K562 (cell line): Measurements from ENCODE around the gene MLKL. TPM values are rescaled to one million over a fixed set of nuclear protein-coding genes. Genes with fewer than 3 reads are reported as not detected.

Source experiments
- BHLHE40 ChIP-seq: IDR thresholded peaks from 2 replicates; pipeline ENCODE4 v1.6.1; 2011; ENCODE audit warnings: low read length, improper control_type of control experiment
- C11orf30 ChIP-seq: fragments of 450-650 bp; IDR thresholded peaks from 2 replicates; pipeline ENCODE4 v1.6.1; 2016; ENCODE audit warnings: low read depth, mild to moderate bottlenecking
- CAMTA2 ChIP-seq: fragments of 250-450 bp; sonication (Bioruptor Pico); conservative IDR thresholded peaks from 2 replicates; pipeline ENCODE4 v1.5.1; 2022
- E2F3 ChIP-seq: fragments of 250-450 bp; sonication (Bioruptor Pico); IDR thresholded peaks from 2 replicates; pipeline ENCODE4 v1.4.0; 2020; ENCODE audit warnings: mild to moderate bottlenecking
- FOS ChIP-seq: IDR thresholded peaks from 3 replicates; pipeline ENCODE4 v1.6.1; 2011; ENCODE audit not compliant: insufficient read length; ENCODE audit errors: extremely low read depth
- IFI16 ChIP-seq: fragments of 250-450 bp; sonication (Bioruptor Pico); IDR thresholded peaks from 2 replicates; pipeline ENCODE4 v2.1.2; 2022; ENCODE audit warnings: mild to moderate bottlenecking, inconsistent platforms
- KAT2B ChIP-seq: IDR thresholded peaks from one replicate; pipeline ENCODE4 v1.6.1; 2012; ENCODE audit warnings: low read depth, mild to moderate bottlenecking, control low read depth, inconsistent platforms, low read length, moderate library complexity
- MAFG ChIP-seq: fragments of 450-650 bp; conservative IDR thresholded peaks from 2 replicates; pipeline ENCODE4 v1.6.1; 2016; ENCODE audit warnings: missing genetic modification characterization, missing compliant biosample characterization
- NR1H2 ChIP-seq: sonication (generic); formaldehyde crosslinking; IDR thresholded peaks from 2 replicates; pipeline ENCODE4 v1.4.0; 2020; ENCODE audit warnings: mild to moderate bottlenecking, missing genetic modification reagents
- PCBP2 ChIP-seq: fragments of 200-400 bp; formaldehyde crosslinking; IDR thresholded peaks from 2 replicates; pipeline ENCODE4 v1.6.1; 2018; ENCODE audit warnings: low read length, low read depth, mild to moderate bottlenecking, moderate library complexity; ENCODE audit not compliant: poor library complexity, severe bottlenecking
- PRPF4 ChIP-seq: fragments of 200-400 bp; formaldehyde crosslinking; IDR thresholded peaks from one replicate; pipeline ENCODE4 v1.6.1; 2017; ENCODE audit warnings: low read length, low read depth, mild to moderate bottlenecking; ENCODE audit not compliant: insufficient read depth, poor library complexity, severe bottlenecking
- RBFOX2 ChIP-seq: fragments of 200-400 bp; formaldehyde crosslinking; IDR thresholded peaks from 2 replicates; pipeline ENCODE4 v1.6.1; 2017; ENCODE audit warnings: low read depth, mild to moderate bottlenecking, low read length, moderate library complexity
- SMARCB1 ChIP-seq: IDR thresholded peaks from 2 replicates; pipeline ENCODE4 v1.6.1; 2011; ENCODE audit warnings: improper control_type of control experiment, low read depth; ENCODE audit not compliant: insufficient read length
- SRSF9 ChIP-seq: fragments of 200-400 bp; formaldehyde crosslinking; IDR thresholded peaks from 2 replicates; pipeline ENCODE4 v1.6.1; 2017; ENCODE audit warnings: low read depth, low read length, borderline replicate concordance
- ZNF23 ChIP-seq: fragments of 250-450 bp; sonication (Bioruptor Pico); IDR thresholded peaks from 2 replicates; pipeline ENCODE4 v1.4.0; 2020; ENCODE audit warnings: mild to moderate bottlenecking
- ZNF431 ChIP-seq: sonication (generic); formaldehyde crosslinking; IDR thresholded peaks from 2 replicates; pipeline ENCODE4 v1.8.0; 2022; ENCODE audit warnings: mild to moderate bottlenecking, missing genetic modification reagents
- polyA plus RNA-seq, 8 experiments: library from polyadenylated mRNA; depleted of rRNA in 4 of 8; stranded (reverse) in 5 of 8; unstranded in 3 of 8; fragments of >200 nt; fragmentation: Nextera tagmentation in 2 of 8; fragmentation: Illumina TruSeq in 1 of 8; extraction: Ambion mirVana in 2 of 8; extraction: Trizol in 1 of 8; gene quantifications; 2 replicates each; pipeline versions ENCODE4 v1.2.1 to v1.2.3, GENCODE V29; 2011 to 2014; ENCODE audit warnings: inconsistent platforms in 1 of 8, missing spikeins in 1 of 8
- total RNA-seq, 7 experiments: library from RNA; depleted of rRNA in 6 of 7; stranded (reverse); fragments of >200 nt in 6 of 7; fragmentation: Illumina TruSeq in 2 of 7; extraction: Trizol in 2 of 7; gene quantifications; 2 replicates each; pipeline versions ENCODE4 v1.2.1 to v1.2.3, GENCODE V29; 2011 to 2021; ENCODE audit warnings: low replicate concordance in 1 of 7
- TF ChIP-seq, protein P1 (sequence below): fragments of 200-800 bp; sonication (Bioruptor generic); IDR thresholded peaks from 2 replicates; pipeline ENCODE4 v1.6.1; 2017; ENCODE audit warnings: missing genetic modification characterization, missing compliant biosample characterization
- TF ChIP-seq, protein P2 (sequence below): sonication (generic); formaldehyde crosslinking; IDR thresholded peaks from 2 replicates; pipeline ENCODE4 v1.8.1; 2022; ENCODE audit warnings: missing genetic modification reagents
- TF ChIP-seq, protein P3 (sequence below): conservative IDR thresholded peaks from 2 replicates; pipeline ENCODE4 v1.6.1; 2011; ENCODE audit warnings: low read depth, mild to moderate bottlenecking, low read length; ENCODE audit not compliant: control insufficient read depth
- TF ChIP-seq, protein P4 (sequence below): sonication (generic); formaldehyde crosslinking; IDR thresholded peaks from 2 replicates; pipeline ENCODE4 v1.8.0; 2022; ENCODE audit warnings: mild to moderate bottlenecking, missing genetic modification reagents
- TF ChIP-seq, protein P5 (sequence below): fragments of 450-650 bp; formaldehyde crosslinking; IDR thresholded peaks from 2 replicates; pipeline ENCODE4 v1.4.0; 2022; ENCODE audit warnings: mild to moderate bottlenecking, moderate library complexity

Gene MLKL
- total and polyA plus RNA-seq, 9 of the 15 experiments (the other 6 are each of a cell fraction or from before 2014, with no cell fraction given): 1.6 to 6.1 (median 4.8) TPM

DNA sequence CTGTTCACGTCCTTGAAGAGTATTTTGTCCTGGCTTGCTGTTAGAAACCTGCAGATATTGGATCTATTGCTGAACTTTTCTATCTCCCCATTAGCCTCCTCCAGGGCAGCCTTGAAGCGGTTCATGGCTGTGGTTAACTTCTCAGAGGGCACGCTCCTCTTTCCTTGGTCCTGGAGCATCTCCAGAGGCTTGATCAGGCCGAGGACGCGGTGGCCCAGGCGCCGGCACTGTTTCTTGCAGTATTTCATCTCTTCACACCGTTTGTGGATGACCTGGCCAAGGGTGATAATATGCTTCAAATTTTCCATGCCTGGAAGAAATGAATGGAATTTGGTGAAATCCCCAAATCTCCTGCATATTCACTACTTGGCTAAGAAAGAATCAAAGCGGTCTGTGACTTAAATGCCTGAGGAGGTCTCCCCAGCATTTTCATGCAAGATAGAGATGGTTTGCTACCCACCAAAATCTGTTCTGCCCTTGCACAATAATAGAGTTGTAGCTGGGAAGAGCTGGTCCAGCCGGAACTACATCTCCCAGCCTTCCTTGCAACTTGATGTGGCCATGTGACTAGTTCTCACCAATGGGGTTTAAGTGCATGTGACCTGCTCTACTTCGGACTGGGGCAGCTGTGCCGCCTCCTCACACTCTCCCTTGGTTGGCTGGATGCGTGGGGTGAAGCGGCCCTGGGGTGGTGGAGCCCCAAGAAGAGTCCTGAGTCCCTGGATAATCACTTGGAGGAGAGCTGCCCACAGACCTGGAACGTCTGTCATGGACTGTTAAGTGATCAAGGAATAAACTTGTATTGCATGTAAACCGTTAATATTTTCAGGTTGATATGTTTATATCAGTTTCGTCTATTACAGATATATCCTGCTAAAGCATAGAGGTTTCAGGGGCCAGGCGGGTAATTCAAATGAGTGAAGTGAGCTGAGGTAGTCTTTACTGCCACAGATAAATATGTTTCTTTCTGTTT lies 4.9 kb downstream of the MLKL start (continued):
- TF ChIP-seq, protein P1, sequence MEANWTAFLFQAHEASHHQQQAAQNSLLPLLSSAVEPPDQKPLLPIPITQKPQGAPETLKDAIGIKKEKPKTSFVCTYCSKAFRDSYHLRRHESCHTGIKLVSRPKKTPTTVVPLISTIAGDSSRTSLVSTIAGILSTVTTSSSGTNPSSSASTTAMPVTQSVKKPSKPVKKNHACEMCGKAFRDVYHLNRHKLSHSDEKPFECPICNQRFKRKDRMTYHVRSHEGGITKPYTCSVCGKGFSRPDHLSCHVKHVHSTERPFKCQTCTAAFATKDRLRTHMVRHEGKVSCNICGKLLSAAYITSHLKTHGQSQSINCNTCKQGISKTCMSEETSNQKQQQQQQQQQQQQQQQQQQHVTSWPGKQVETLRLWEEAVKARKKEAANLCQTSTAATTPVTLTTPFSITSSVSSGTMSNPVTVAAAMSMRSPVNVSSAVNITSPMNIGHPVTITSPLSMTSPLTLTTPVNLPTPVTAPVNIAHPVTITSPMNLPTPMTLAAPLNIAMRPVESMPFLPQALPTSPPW: no peak
- TF ChIP-seq ZNF431 (no peak), KAT2B (no peak), IFI16 (CRISPR knock-in tag) (no peak), CAMTA2 (CRISPR knock-in tag) (no peak), NR1H2 (CRISPR knock-in tag) (no peak), BHLHE40 (peak; percentile 89), E2F3 (CRISPR knock-in tag) (no peak), PRPF4 (no peak), C11orf30 (no peak), MAFG (no peak), FOS (peak; percentile 97), SRSF9 (no peak), PCBP2 (no peak), RBFOX2 (peak; percentile 68), ZNF23 (no peak), SMARCB1 (no peak)
- TF ChIP-seq, protein P2, sequence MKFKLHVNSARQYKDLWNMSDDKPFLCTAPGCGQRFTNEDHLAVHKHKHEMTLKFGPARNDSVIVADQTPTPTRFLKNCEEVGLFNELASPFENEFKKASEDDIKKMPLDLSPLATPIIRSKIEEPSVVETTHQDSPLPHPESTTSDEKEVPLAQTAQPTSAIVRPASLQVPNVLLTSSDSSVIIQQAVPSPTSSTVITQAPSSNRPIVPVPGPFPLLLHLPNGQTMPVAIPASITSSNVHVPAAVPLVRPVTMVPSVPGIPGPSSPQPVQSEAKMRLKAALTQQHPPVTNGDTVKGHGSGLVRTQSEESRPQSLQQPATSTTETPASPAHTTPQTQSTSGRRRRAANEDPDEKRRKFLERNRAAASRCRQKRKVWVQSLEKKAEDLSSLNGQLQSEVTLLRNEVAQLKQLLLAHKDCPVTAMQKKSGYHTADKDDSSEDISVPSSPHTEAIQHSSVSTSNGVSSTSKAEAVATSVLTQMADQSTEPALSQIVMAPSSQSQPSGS (CRISPR knock-in tag): no peak
- TF ChIP-seq, protein P3, sequence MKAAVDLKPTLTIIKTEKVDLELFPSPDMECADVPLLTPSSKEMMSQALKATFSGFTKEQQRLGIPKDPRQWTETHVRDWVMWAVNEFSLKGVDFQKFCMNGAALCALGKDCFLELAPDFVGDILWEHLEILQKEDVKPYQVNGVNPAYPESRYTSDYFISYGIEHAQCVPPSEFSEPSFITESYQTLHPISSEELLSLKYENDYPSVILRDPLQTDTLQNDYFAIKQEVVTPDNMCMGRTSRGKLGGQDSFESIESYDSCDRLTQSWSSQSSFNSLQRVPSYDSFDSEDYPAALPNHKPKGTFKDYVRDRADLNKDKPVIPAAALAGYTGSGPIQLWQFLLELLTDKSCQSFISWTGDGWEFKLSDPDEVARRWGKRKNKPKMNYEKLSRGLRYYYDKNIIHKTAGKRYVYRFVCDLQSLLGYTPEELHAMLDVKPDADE: peak; percentile 89; the same call in 1 of the 2 replicates
- TF ChIP-seq, protein P4, sequence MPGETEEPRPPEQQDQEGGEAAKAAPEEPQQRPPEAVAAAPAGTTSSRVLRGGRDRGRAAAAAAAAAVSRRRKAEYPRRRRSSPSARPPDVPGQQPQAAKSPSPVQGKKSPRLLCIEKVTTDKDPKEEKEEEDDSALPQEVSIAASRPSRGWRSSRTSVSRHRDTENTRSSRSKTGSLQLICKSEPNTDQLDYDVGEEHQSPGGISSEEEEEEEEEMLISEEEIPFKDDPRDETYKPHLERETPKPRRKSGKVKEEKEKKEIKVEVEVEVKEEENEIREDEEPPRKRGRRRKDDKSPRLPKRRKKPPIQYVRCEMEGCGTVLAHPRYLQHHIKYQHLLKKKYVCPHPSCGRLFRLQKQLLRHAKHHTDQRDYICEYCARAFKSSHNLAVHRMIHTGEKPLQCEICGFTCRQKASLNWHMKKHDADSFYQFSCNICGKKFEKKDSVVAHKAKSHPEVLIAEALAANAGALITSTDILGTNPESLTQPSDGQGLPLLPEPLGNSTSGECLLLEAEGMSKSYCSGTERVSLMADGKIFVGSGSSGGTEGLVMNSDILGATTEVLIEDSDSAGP: no peak
- TF ChIP-seq, protein P5, sequence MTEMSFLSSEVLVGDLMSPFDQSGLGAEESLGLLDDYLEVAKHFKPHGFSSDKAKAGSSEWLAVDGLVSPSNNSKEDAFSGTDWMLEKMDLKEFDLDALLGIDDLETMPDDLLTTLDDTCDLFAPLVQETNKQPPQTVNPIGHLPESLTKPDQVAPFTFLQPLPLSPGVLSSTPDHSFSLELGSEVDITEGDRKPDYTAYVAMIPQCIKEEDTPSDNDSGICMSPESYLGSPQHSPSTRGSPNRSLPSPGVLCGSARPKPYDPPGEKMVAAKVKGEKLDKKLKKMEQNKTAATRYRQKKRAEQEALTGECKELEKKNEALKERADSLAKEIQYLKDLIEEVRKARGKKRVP: no peak
